Neural cell (in vitro differentiated cells): ENCODE results near the gene BRIP1.

Experiments used
- RAD21 ChIP-seq: fragments of 450-650 bp; conservative IDR thresholded peaks from 2 replicates; pipeline ENCODE4 v1.6.1; 2014; ENCODE audit warnings: antibody characterized with exemption, mild to moderate bottlenecking, moderate library complexity
- TF ChIP-seq, protein P1 (sequence below): fragments of 450-650 bp; IDR thresholded peaks from 2 replicates; pipeline ENCODE4 v1.5.1; 2014; ENCODE audit warnings: antibody characterized with exemption, mild to moderate bottlenecking, moderate library complexity; ENCODE audit not compliant: poor library complexity, severe bottlenecking

GRCh38 chr17:61670691-61671090 is 192.6 kb downstream of the BRIP1 start:
- TF ChIP-seq RAD21: no peak
- TF ChIP-seq, protein P1, sequence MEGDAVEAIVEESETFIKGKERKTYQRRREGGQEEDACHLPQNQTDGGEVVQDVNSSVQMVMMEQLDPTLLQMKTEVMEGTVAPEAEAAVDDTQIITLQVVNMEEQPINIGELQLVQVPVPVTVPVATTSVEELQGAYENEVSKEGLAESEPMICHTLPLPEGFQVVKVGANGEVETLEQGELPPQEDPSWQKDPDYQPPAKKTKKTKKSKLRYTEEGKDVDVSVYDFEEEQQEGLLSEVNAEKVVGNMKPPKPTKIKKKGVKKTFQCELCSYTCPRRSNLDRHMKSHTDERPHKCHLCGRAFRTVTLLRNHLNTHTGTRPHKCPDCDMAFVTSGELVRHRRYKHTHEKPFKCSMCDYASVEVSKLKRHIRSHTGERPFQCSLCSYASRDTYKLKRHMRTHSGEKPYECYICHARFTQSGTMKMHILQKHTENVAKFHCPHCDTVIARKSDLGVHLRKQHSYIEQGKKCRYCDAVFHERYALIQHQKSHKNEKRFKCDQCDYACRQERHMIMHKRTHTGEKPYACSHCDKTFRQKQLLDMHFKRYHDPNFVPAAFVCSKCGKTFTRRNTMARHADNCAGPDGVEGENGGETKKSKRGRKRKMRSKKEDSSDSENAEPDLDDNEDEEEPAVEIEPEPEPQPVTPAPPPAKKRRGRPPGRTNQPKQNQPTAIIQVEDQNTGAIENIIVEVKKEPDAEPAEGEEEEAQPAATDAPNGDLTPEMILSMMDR: no peak
